Measurements from ENCODE around the gene SHROOM1. TPM values are rescaled to one million over a fixed set of nuclear protein-coding genes. Genes with fewer than 3 reads are reported as not detected.

SHROOM1 gene
- total RNA-seq, 2 donors from 2014 or later = 62.1 to 364 TPM

DNA sequence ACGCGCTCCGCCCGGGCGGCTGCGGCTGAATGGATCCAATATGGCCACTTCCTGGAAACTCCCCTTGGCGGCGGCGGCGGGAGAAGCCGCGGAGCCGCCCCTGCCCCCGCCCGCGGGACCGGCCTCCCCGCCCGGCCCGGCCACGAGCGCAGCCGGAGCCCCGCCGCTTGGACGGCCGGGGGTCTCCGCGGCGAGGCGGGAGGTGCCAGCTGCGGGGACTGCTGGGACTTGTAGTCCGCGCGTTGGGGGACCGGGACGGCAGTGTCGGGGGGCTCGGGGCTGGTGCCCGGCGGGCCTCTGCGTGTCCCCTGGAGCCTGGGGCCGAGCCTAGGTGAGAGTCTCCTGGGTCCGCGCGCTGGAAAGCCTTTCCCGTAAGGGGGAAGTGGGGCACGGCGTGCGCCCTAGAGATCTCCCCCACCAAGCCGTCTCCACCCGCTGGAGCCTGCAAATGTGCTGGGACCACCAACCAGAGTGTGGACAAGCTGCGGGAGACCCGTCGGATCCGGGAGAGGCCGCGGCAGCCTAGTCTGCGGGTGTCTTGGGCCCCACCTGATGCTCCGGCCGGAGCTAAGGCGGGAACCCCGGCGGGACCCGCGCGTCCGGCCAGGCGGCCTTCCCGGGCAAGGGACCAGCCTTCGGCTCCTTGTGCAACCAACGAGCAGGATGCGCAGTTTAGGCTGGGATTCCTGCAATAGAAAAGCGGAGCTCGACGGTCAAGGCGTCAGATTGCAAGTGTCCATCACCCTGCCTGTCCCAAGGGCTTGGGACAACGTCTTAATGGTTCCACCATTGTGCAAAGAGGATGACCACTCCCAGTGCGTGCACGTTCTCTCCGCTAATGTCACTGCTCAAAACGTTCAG, 53.0 kb downstream of the SHROOM1 start, which contains the start of gene SEPTIN8:
SEPTIN8 (minus strand) TSS at position 31 of the 861 bp plus-strand sequence. CDS start 102 bp downstream, outside the sequence.
- peak; percentile 32 for DNase-seq (ENCODE audit: low spot score)
- H3K36me3 ChIP-seq = no peaks in the 10 kb centered on the region
- 1% methylated on average over 72 of the region's 82 CpGs for WGBS
- no peaks in the 10 kb centered on the region for H3K9me3 ChIP-seq
- no peaks in the 10 kb centered on the region for H3K4me1 ChIP-seq (replicated peaks)
- H3K4me3 ChIP-seq = peak within 1 kb of the TSS; percentile 71 to 85
- intact Hi-C loops (cut with DNase I) = no loop called here
- no peaks in the 10 kb centered on the region for H3K27me3 ChIP-seq (replicated peaks; ENCODE audit: insufficient read depth)
- peak within 1 kb of the TSS; percentile 70 to 71 for H3K27ac ChIP-seq
- TF ChIP-seq, protein P1, sequence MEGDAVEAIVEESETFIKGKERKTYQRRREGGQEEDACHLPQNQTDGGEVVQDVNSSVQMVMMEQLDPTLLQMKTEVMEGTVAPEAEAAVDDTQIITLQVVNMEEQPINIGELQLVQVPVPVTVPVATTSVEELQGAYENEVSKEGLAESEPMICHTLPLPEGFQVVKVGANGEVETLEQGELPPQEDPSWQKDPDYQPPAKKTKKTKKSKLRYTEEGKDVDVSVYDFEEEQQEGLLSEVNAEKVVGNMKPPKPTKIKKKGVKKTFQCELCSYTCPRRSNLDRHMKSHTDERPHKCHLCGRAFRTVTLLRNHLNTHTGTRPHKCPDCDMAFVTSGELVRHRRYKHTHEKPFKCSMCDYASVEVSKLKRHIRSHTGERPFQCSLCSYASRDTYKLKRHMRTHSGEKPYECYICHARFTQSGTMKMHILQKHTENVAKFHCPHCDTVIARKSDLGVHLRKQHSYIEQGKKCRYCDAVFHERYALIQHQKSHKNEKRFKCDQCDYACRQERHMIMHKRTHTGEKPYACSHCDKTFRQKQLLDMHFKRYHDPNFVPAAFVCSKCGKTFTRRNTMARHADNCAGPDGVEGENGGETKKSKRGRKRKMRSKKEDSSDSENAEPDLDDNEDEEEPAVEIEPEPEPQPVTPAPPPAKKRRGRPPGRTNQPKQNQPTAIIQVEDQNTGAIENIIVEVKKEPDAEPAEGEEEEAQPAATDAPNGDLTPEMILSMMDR (IDR thresholded peaks at IDR 0.05) = no peak
- TF ChIP-seq POLR2A (IDR thresholded peaks at IDR 0.05) = peak; percentile 10

DNA sequence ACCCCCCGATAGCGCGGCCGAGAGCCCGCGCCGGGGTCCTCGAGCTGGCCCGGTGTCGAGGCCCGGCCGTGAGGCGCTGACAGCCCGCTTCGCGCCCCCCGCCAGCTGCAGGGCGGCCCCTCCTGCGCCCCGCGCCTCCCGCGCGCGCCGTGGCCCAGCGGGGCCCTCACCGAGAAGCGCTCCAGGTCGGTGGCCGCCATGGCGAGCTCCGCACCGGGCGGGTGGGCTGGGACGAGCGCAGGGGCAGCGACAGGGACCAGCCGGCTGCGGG, 53.6 kb downstream of the SHROOM1 start:
- Histone ChIP-seq H3K27me3 (replicated peaks; ENCODE audit: insufficient read depth) (no peaks in the 10 kb centered on the region), H3K36me3 (no peaks in the 10 kb centered on the region), H3K27ac (peak overlapping the region; percentile 70 to 71), H3K4me1 (replicated peaks) (no peaks in the 10 kb centered on the region), H3K9me3 (no peaks in the 10 kb centered on the region), H3K4me3 (peak overlapping the region; percentile 71 to 85)
- no peak for DNase-seq (ENCODE audit: low spot score)
- no peak for TF ChIP-seq POLR2A (IDR thresholded peaks at IDR 0.05)
- TF ChIP-seq, protein P1 (IDR thresholded peaks at IDR 0.05) = no peak
- TF ChIP-seq POLR2AphosphoS5 (IDR thresholded peaks at IDR 0.05) = no peak
- 1% methylated on average over 40 of the region's 40 CpGs for WGBS
- intact Hi-C loops (cut with DNase I) = no loop called here

DNA sequence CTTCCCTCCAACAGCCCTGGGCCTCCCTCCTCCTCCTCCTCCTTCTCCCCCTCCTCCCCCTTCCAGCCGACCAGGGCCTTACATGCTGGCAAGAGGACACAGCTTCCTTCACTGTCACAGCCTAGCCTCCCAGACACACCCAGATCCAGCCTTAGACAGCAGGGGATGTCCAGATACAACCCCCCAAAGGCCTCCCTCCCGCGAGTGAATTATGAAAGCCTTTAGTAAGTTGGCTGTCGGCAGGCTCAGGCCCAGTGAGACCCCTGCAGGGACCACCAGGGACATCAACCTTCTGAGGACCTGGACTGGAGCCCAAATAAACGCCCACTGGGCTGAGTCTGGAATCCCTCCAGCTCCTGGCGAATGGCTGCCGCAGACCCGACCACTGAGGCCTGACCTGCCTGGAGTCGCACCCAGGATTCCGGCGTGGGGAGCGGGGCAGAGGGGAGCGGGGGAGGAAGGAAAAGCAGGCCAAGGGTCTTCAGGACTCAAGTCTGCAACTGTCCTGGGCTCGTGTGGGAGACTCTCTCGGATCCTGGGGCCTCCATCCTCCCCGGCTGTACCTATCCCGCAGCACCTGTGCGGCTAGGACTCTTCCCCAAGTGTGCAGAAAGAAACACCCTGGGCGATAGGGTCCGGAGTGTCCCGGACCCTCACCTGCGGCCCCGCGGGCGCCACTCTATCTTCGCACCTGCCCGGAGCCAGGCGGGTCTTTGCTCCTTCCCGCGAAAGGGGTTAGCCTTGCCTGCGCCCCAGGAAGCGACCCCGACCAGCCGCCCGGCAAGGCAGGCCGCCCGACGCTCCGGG, 54.1 kb downstream of the SHROOM1 start:
- peak; percentile 23 for DNase-seq (ENCODE audit: low spot score)
- TF ChIP-seq, protein P1 (IDR thresholded peaks at IDR 0.05) = no peak
- TF ChIP-seq POLR2A (IDR thresholded peaks at IDR 0.05) = no peak
- no peak for TF ChIP-seq POLR2AphosphoS5 (IDR thresholded peaks at IDR 0.05)
- H3K27me3 ChIP-seq (replicated peaks; ENCODE audit: insufficient read depth) = no peaks in the 10 kb centered on the region
- peak overlapping the region; percentile 70 to 71 for H3K27ac ChIP-seq
- intact Hi-C loops (cut with DNase I) = no loop called here
- peak overlapping the region; percentile 71 to 85 for H3K4me3 ChIP-seq
- no peaks in the 10 kb centered on the region for H3K4me1 ChIP-seq (replicated peaks)
- H3K9me3 ChIP-seq = no peaks in the 10 kb centered on the region
- WGBS = 7% methylated on average over 36 of the region's 39 CpGs
- H3K36me3 ChIP-seq = no peaks in the 10 kb centered on the region

DNA sequence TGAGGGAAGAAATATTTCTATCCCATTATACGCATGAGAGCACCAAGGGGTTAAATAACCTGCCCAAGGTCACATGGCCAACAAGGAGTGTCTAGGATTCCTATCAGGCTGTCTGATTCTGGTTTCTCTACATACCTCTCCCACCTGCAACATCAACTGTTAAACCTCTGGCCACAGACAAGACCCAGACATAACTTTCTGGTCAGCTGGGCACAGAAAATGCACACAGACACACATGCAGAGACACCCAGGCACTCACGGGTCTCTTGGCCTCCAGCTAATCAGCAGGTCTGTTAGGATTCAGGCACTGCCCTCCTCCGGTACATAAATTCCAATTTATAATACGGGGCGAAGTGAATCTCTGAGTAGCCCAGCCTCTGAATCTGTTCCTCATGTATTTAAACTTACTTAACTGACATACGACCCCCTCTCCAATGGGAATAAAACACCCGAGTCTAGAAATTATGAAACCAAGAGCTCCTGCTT, 54.9 kb downstream of the SHROOM1 start:
- no peak overlapping the region for H3K27ac ChIP-seq
- no peaks in the 10 kb centered on the region for H3K9me3 ChIP-seq
- DNase-seq (ENCODE audit: low spot score) = no peak
- TF ChIP-seq POLR2AphosphoS5 (IDR thresholded peaks at IDR 0.05) = no peak
- TF ChIP-seq, protein P1 (IDR thresholded peaks at IDR 0.05) = no peak
- no peak for TF ChIP-seq POLR2A (IDR thresholded peaks at IDR 0.05)
- intact Hi-C loops (cut with DNase I) = no loop called here
- no peaks in the 10 kb centered on the region for H3K36me3 ChIP-seq
- H3K4me1 ChIP-seq (replicated peaks) = no peaks in the 10 kb centered on the region
- H3K4me3 ChIP-seq = no peak overlapping the region
- H3K27me3 ChIP-seq (replicated peaks; ENCODE audit: insufficient read depth) = no peaks in the 10 kb centered on the region
- 33% methylated on average over 7 of the region's 7 CpGs for WGBS

Data from prostate gland (tissue), 2 donors.